Endodermal cell (in vitro differentiated cells): Measurements from ENCODE around the gene STMN1. TPM values are rescaled to one million over a fixed set of nuclear protein-coding genes. Genes with fewer than 3 reads are reported as not detected.

Experiments used
- DNase-seq: peaks from one replicate; pipeline ENCODE4 v3.0.0-alpha.2; 2017
- H3K27ac ChIP-seq: 2 replicates; pipeline ENCODE4 v1.5.1; 2013; ENCODE audit warnings: mild to moderate bottlenecking, low read depth, low read length, moderate library complexity
- H3K27me3 ChIP-seq: 2 replicates; pipeline ENCODE4 v1.6.1; 2013; ENCODE audit warnings: mild to moderate bottlenecking, low read length, moderate library complexity; ENCODE audit not compliant: insufficient read depth, control insufficient read depth, poor library complexity, severe bottlenecking
- H3K36me3 ChIP-seq: 2 replicates; pipeline ENCODE4 v1.7.0; 2013; ENCODE audit warnings: mild to moderate bottlenecking, low read length, moderate library complexity; ENCODE audit not compliant: control insufficient read depth, insufficient read depth
- H3K4me1 ChIP-seq: one replicate; pipeline ENCODE4 v1.7.0; 2013; ENCODE audit warnings: low read length; ENCODE audit not compliant: control insufficient read depth, insufficient read depth
- H3K4me3 ChIP-seq: 2 replicates; pipeline ENCODE4 v1.5.1; 2013; ENCODE audit warnings: mild to moderate bottlenecking, low read length, moderate library complexity
- H3K9ac ChIP-seq: 2 replicates; pipeline ENCODE4 v1.6.1; 2013; ENCODE audit warnings: mild to moderate bottlenecking, low read length, moderate library complexity; ENCODE audit not compliant: poor library complexity, severe bottlenecking; ENCODE audit errors: extremely low read depth
- H3K9me3 ChIP-seq: 2 replicates; pipeline ENCODE4 v1.6.1; 2013; ENCODE audit warnings: mild to moderate bottlenecking, low read length, moderate library complexity; ENCODE audit not compliant: control insufficient read depth
- H3K27ac Mint-ChIP-seq: 2 replicates; pipeline ENCODE4 v1.8.0; 2020; ENCODE audit warnings: mixed read lengths
- H3K27me3 Mint-ChIP-seq: 2 replicates; pipeline ENCODE4 v1.8.0; 2021; ENCODE audit warnings: mild to moderate bottlenecking, mixed read lengths; ENCODE audit not compliant: insufficient read depth
- H3K36me3 Mint-ChIP-seq: 2 replicates; pipeline ENCODE4 v1.8.0; 2020; ENCODE audit warnings: low read depth, mixed read lengths
- H3K4me1 Mint-ChIP-seq: 2 replicates; pipeline ENCODE4 v1.8.0; 2020; ENCODE audit warnings: mixed read lengths
- H3K4me3 Mint-ChIP-seq: 2 replicates; pipeline ENCODE4 v1.8.0; 2020; ENCODE audit warnings: mild to moderate bottlenecking, moderate library complexity, mixed read lengths
- H3K9me3 Mint-ChIP-seq: 2 replicates; pipeline ENCODE4 v1.8.0; 2020; ENCODE audit warnings: mild to moderate bottlenecking, mixed read lengths
- CTCF ChIP-seq: fragments of 200-600 bp; sonication (generic); conservative IDR thresholded peaks from 2 replicates; pipeline ENCODE4 v1.5.0; 2021; ENCODE audit warnings: antibody characterized with exemption, mild to moderate bottlenecking
- WGBS, 2 experiments: methylation state at CpG; one replicate each; pipeline versions ENCODE4 v1.1.5 to v1.1.7; 2013; ENCODE audit warnings: missing lambda C conversion rate in 2 of 2, mixed read lengths in 1 of 2; ENCODE audit not compliant: insufficient coverage in 1 of 2, insufficient read length in 1 of 2; 5-methylcytosine and 5-hydroxymethylcytosine counted together
- total RNA-seq, 2 donors: library from RNA; stranded (reverse); fragmentation: NEBNext Ultra II Directional in 1 of 2; extraction: Animal tissue kit (Norgen Biotek cat#: 25700) in 1 of 2; gene quantifications; 2 replicates in 1 of 2; 3 replicates in 1 of 2; pipeline ENCODE4 v1.2.1, GENCODE V29; 2021

STMN1 gene
- total RNA-seq, 2 donors from 2014 or later = 543 to 585 TPM

DNA sequence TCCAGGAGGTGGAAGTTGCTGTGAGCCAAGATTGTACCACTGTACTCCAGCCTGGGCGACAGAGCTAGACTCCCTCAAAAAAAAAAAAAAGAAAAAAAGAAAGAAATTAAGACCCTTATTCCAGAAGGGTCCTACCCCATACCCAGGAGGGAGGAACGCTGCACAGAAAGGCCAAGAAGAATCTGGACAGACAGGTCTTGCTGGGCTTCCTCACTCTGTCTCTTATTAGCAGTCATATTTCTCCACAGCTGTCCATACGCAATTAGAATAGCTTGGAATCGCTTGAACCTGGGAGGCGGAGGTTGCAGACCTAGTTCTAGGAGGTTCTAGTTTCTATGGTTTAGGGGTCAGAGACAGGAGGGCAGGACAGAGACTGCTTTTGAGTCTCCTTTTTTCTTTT lies 27.5 kb downstream of the STMN1 start:
- Histone ChIP-seq H3K9ac (no peak overlapping the region), H3K27ac (no peak overlapping the region), H3K4me1 (peaks cover 3% of the 10 kb centered on the region), H3K4me3 (no peak overlapping the region), H3K9me3 (no peaks in the 10 kb centered on the region), H3K27me3 (no peaks in the 10 kb centered on the region), H3K36me3 (no peaks in the 10 kb centered on the region)
- 85 to 95% methylated on average over 3 to 5 of the region's 5 CpGs for WGBS, 2 experiments
- no peak for TF ChIP-seq CTCF
- DNase-seq = no peak
- peaks cover 9% of the 10 kb centered on the region for H3K4me1 Mint-ChIP-seq
- no peaks in the 10 kb centered on the region for H3K36me3 Mint-ChIP-seq
- H3K27ac Mint-ChIP-seq = no peak overlapping the region
- H3K9me3 Mint-ChIP-seq = no peaks in the 10 kb centered on the region
- H3K4me3 Mint-ChIP-seq = no peak overlapping the region
- peaks cover 23% of the 10 kb centered on the region for H3K27me3 Mint-ChIP-seq

GRCh38 chr1:25877155-25877554 lies 29.1 kb downstream of the STMN1 start:
- Mint-ChIP-seq H3K27ac (no peak overlapping the region), H3K36me3 (no peaks in the 10 kb centered on the region), H3K4me1 (peaks cover 9% of the 10 kb centered on the region), H3K4me3 (no peak overlapping the region), H3K9me3 (no peaks in the 10 kb centered on the region), H3K27me3 (peaks cover 23% of the 10 kb centered on the region)
- 98 to 100% methylated on average over 1 to 2 of the region's 2 CpGs for WGBS, 2 experiments
- Histone ChIP-seq H3K4me3 (no peak overlapping the region), H3K9ac (no peak overlapping the region), H3K4me1 (peaks cover 3% of the 10 kb centered on the region), H3K27me3 (no peaks in the 10 kb centered on the region), H3K9me3 (no peaks in the 10 kb centered on the region), H3K36me3 (no peaks in the 10 kb centered on the region), H3K27ac (no peak overlapping the region)
- TF ChIP-seq CTCF = no peak
- no peak for DNase-seq

DNA sequence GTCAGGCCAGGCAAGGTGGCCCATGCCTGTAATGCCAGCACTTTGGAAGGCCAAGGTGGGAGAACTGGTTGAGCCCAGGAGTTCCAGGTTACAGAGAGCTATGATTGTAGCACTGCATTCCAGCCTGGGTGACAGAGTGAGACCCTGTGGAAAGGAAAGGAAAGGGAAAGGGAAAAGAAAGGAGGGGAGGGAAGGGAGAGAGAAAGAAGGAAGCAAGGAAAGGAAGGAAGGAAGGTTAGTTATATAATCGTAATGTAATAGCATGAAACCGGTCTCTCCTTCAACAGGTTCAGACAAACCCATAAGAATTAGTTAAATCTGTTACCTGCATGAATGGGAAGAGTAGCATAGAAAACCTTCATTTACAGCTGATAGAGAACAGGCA lies 29.5 kb downstream of the STMN1 start:
- Histone ChIP-seq H3K9me3 (no peaks in the 10 kb centered on the region), H3K27ac (no peak overlapping the region), H3K27me3 (no peaks in the 10 kb centered on the region), H3K4me1 (peaks cover 3% of the 10 kb centered on the region), H3K9ac (no peak overlapping the region), H3K4me3 (no peak overlapping the region), H3K36me3 (no peaks in the 10 kb centered on the region)
- no peak for DNase-seq
- Mint-ChIP-seq H3K27ac (peak overlapping the region; percentile 88), H3K27me3 (peaks cover 23% of the 10 kb centered on the region), H3K36me3 (no peaks in the 10 kb centered on the region), H3K4me1 (peaks cover 9% of the 10 kb centered on the region), H3K4me3 (no peak overlapping the region), H3K9me3 (no peaks in the 10 kb centered on the region)
- WGBS, 2 experiments = 90% methylated on average over 2 of the region's 2 CpGs; no CpG with 5 or more reads in 1 of the 2 experiments
- no peak for TF ChIP-seq CTCF
